ENCODE results near the gene OSBP2.
"Not testable (repeated sequence)": the region's sequence is repeated elsewhere in the genome, so short reads cannot be mapped to it uniquely, and the experiment has no call there.

OSBP2 gene

GRCh38 chr22:30749849-30750248 lies 55.2 kb downstream of the OSBP2 start:
- no peak for DNase-seq
- in situ Hi-C loops (cut with HindIII; ENCODE audit: low pct_ligation_motif_present, low pct_unique_long_range_greater_than_20kb, low sequenced_read_pairs): no loop called here

GRCh38 chr22:30751529-30751928 lies 56.9 kb downstream of the OSBP2 start:
- in situ Hi-C loops (cut with HindIII; ENCODE audit: low pct_ligation_motif_present, low pct_unique_long_range_greater_than_20kb, low sequenced_read_pairs): no loop called here
- no peak for DNase-seq

- no peak for DNase-seq
- in situ Hi-C loops (cut with HindIII; ENCODE audit: low pct_ligation_motif_present, low pct_unique_long_range_greater_than_20kb, low sequenced_read_pairs): no loop called here
These were observed 58.1 kb downstream of the OSBP2 start for GRCh38 chr22:30752771-30753170.

- in situ Hi-C loops (cut with HindIII; ENCODE audit: low pct_ligation_motif_present, low pct_unique_long_range_greater_than_20kb, low sequenced_read_pairs): no loop called here
- DNase-seq: no peak
These were observed 59.0 kb downstream of the OSBP2 start for GRCh38 chr22:30753701-30754100.

- no peak for DNase-seq
- in situ Hi-C loops (cut with HindIII; ENCODE audit: low pct_ligation_motif_present, low pct_unique_long_range_greater_than_20kb, low sequenced_read_pairs): no loop called here
These were observed 59.8 kb downstream of the OSBP2 start for GRCh38 chr22:30754521-30754920.

DNA sequence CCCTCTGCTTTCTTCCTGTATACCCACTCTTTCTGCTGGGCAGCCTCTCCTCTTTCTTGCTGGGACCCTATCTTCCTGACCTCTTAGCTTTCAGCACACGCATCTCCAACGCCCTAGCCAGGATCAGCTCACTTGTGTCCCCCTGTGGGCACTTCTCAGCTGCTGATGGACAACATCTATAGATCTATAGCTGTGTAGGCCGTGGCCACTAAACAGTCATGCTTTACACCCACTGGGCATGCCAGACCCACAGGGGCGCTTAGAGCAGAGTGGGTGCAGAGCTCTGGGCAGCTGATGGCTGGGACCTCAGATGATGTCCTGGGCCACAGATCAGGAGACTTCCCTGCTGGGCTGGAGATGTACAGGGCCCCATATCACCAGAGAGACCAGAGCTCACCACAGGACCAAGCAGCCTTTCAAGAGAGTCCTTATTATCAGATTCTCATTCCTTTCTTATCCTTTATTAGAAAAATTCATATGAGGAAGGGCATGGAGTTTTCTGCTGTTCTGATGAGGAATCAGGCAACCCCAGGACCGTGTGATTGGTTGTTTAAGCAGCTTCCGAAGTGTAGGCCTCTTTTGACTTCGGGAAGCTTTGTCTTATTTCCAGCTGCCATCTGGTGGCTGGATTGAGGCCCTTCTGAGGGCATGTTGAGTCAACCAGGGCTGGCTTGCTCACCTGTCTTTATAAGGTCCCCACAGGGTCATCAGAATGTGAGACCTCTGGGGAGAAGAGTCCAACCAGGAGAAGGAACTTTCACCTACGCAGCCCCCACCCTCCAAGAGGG lies 60.5 kb downstream of the OSBP2 start:
- peak; percentile 68 for DNase-seq
- in situ Hi-C loops (cut with HindIII; ENCODE audit: low pct_ligation_motif_present, low pct_unique_long_range_greater_than_20kb, low sequenced_read_pairs): no loop called here

DNA sequence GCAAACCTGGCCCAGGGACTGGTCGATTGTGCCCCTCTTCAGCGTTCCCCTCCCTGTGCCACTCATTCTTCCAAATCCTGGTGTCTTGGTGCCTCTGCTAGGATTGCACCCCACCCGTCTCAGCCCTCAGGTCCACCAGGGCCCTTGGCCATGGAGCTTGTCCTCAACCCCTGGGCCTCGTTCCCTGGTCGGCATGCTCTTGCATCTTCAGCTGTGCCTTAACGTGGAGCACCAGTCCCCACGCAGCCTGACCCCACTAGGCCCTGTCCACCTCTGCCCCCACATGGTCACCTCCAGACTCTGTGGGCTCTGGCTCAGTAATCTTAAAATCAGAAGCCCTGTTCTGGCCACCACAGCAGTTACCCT lies 61.1 kb downstream of the OSBP2 start:
- no peak for DNase-seq

GRCh38 chr22:30763815-30764673 lies 69.4 kb downstream of the OSBP2 start:
- peak; percentile 63 for DNase-seq
- in situ Hi-C loops (cut with HindIII; ENCODE audit: low pct_ligation_motif_present, low pct_unique_long_range_greater_than_20kb, low sequenced_read_pairs): no loop called here

More for the DNA sequence above, 61.1 kb downstream of the OSBP2 start:
- in situ Hi-C loops (cut with HindIII; ENCODE audit: low pct_ligation_motif_present, low pct_unique_long_range_greater_than_20kb, low sequenced_read_pairs): no loop called here

DNA sequence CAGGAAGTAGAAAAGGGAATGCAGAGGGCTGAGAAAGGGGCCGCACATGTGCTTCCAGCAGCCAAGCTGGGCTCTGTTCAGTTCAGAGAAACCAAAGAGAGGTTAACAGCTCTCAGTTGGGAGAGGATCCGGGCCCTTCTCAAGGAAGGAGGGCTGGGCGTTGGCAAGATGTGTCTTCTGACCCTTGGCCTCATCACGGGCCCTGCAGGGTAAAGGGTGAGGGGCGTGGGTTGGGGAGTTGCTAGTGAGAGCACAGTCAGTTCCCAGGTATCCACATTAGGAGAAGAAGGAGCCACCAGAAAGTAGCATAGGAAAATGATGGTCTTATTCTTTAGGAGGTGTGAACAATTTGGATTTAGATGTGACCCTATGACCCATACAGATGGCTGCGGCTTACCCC lies 73.0 kb downstream of the OSBP2 start:
- in situ Hi-C loops (cut with HindIII; ENCODE audit: low pct_ligation_motif_present, low pct_unique_long_range_greater_than_20kb, low sequenced_read_pairs): no loop called here

DNA sequence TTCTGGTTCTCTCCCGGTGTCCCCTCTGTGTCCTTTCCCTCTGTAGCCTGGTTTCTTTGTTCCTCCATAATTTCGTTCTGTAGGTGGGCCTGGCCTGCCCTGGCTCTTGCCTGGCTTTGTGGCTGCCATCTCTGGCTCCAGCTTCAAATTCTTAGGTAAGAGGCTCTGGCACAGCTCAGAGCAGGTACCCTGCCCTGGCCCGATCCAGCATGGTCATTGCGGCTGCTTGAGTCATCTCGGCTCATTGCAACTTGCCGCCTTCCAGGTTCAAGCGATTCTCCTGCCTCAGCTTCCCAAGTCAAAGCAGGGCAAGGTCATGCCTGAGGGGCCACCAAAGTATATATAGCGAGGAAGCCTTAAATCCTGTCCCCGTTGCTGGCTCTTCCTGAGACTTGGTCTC lies 76.0 kb downstream of the OSBP2 start:
- no peak for DNase-seq
- in situ Hi-C loops (cut with HindIII; ENCODE audit: low pct_ligation_motif_present, low pct_unique_long_range_greater_than_20kb, low sequenced_read_pairs): no loop called here

More for the DNA sequence above, 73.0 kb downstream of the OSBP2 start:
- DNase-seq: no peak

- in situ Hi-C loops (cut with HindIII; ENCODE audit: low pct_ligation_motif_present, low pct_unique_long_range_greater_than_20kb, low sequenced_read_pairs): no loop called here
- DNase-seq: no peak
These were observed 79.2 kb downstream of the OSBP2 start for GRCh38 chr22:30773919-30774318.

- DNase-seq: no peak
- in situ Hi-C loops (cut with HindIII; ENCODE audit: low pct_ligation_motif_present, low pct_unique_long_range_greater_than_20kb, low sequenced_read_pairs): no loop called here
These were observed 79.9 kb downstream of the OSBP2 start for GRCh38 chr22:30774566-30774965.

DNA sequence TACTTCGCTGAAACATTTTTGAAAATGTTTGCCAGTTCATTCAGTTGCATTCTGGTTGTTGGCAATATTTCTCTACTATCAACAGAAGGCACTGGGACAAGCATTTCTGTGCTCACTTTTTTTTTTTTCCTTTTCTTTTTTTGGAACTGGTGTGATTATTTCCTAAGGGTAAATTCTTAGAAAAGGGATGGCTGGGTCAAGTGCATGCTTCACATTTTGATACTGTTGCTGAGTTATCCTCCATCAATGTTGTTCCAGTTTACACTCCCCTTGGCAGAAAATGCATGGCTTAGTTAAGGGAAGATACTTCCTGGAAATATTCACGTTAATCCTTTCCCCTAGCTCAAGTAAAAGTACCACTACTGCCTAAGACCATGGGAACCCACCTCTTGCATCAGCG lies 81.8 kb downstream of the OSBP2 start:
- in situ Hi-C loops (cut with HindIII; ENCODE audit: low pct_ligation_motif_present, low pct_unique_long_range_greater_than_20kb, low sequenced_read_pairs): no loop called here
- DNase-seq: no peak

GRCh38 chr22:30777146-30777545 lies 82.5 kb downstream of the OSBP2 start:
- in situ Hi-C loops (cut with HindIII; ENCODE audit: low pct_ligation_motif_present, low pct_unique_long_range_greater_than_20kb, low sequenced_read_pairs); DNase-seq: not testable (repeated sequence)

DNA sequence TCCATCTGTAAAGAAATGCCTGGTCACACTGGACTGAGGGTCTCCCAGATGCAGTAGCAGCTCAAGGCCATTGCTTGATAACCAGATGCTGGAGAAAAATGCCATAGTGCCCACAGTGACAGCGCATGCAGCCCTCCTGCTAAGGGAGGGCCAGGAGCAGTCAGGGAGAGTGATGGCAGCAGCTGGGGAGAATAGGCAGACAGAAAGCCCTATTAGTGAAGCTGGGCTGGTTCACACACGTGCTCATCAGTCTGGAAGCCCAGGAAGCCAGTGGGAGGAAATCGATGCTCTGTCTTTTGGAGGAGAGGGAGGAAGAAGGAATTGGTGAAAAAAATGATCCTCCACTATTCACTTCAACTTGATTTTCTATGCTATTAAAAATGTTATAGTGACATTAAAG lies 82.9 kb downstream of the OSBP2 start:
- in situ Hi-C loops (cut with HindIII; ENCODE audit: low pct_ligation_motif_present, low pct_unique_long_range_greater_than_20kb, low sequenced_read_pairs): no loop called here
- no peak for DNase-seq

DNA sequence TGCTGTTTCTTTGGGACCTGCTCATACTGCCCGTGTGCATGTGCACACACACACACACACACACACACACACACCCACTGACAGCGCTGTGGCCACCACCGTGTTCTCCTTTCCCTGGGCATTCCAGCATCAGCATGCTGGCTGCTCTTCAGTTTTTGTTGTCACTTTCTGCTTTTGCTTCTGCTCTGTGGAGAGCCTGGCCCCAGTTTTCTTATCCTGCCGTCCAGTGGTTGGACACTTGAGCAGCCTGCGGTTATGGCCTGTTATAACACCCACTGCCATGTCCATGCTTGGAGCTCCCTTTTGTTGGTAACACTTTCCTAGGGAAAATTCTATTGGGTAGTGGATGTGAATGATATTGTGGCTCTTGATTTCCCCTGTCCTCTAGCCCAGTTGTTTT lies 83.6 kb downstream of the OSBP2 start:
- in situ Hi-C loops (cut with HindIII; ENCODE audit: low pct_ligation_motif_present, low pct_unique_long_range_greater_than_20kb, low sequenced_read_pairs): no loop called here
- DNase-seq: no peak

DNA sequence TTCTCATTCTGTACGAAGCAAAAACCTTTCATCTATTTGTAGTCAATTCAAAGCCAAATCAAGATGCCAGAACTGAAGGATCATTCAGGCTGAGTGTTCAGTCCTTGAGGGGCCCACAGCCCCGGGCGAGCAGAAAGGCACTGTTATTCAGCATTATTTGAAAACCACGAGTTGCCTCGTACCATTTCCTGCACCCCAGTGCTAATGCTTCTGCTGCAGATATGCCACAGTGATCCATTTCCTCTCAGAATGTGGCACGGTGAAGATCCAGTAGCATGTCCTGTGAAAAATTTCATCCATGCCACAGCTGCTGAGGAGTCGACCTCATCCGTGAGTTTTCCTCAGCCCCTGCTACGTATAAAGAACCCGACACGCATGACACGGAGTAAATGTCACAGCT lies 85.4 kb downstream of the OSBP2 start:
- in situ Hi-C loops (cut with HindIII; ENCODE audit: low pct_ligation_motif_present, low pct_unique_long_range_greater_than_20kb, low sequenced_read_pairs): no loop called here
- DNase-seq: no peak

GRCh38 chr22:30781271-30781875 lies 86.7 kb downstream of the OSBP2 start:
- in situ Hi-C loops (cut with HindIII; ENCODE audit: low pct_ligation_motif_present, low pct_unique_long_range_greater_than_20kb, low sequenced_read_pairs): no loop called here

GRCh38 chr22:30782613-30783012 lies 87.9 kb downstream of the OSBP2 start:
- DNase-seq: no peak
- in situ Hi-C loops (cut with HindIII; ENCODE audit: low pct_ligation_motif_present, low pct_unique_long_range_greater_than_20kb, low sequenced_read_pairs): no loop called here

More at GRCh38 chr22:30781271-30781875, 86.7 kb downstream of the OSBP2 start:
- no peak for DNase-seq
